ENCODE results near the gene TMPRSS5.

The TMPRSS5 gene

DNA sequence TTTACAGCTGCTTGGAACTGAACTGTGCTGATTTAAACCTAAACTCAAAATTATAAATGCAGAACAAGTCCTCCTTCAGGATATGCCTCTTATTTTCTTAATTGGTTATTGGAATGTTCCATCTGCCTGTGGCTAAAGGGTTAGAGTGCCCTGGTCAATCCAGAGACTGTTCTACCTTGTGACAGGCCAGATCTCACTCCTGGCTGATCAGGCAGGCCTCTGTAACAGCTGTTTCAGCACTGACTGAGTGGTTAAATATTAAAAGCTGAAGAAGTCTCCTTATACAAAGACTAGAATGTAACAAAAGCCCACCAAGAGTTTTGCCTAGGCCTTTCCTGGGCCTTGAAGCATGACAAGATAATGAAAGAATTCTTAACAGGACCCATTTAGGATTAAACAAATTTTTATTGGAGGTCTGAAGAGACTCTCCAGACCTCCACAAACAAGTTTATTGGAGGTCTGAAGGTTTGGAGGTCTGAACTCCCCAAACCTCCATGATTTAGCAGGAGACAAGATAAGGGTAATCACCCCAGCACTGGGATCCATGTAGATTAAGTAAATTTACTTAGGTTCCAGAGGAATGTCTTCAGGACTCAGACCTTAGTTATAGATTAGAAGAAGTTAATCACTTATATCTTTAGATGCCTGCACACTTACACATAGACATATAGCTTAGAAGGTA, 35.8 kb downstream of the TMPRSS5 start:
- no peak overlapping the region for H3K4me3 ChIP-seq (ENCODE audit: low read depth, low read length)
- TF ChIP-seq, protein P1, sequence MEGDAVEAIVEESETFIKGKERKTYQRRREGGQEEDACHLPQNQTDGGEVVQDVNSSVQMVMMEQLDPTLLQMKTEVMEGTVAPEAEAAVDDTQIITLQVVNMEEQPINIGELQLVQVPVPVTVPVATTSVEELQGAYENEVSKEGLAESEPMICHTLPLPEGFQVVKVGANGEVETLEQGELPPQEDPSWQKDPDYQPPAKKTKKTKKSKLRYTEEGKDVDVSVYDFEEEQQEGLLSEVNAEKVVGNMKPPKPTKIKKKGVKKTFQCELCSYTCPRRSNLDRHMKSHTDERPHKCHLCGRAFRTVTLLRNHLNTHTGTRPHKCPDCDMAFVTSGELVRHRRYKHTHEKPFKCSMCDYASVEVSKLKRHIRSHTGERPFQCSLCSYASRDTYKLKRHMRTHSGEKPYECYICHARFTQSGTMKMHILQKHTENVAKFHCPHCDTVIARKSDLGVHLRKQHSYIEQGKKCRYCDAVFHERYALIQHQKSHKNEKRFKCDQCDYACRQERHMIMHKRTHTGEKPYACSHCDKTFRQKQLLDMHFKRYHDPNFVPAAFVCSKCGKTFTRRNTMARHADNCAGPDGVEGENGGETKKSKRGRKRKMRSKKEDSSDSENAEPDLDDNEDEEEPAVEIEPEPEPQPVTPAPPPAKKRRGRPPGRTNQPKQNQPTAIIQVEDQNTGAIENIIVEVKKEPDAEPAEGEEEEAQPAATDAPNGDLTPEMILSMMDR (IDR thresholded peaks at IDR 0.05; ENCODE audit: borderline replicate concordance, insufficient read depth, low read depth, low read length): no peak

DNA sequence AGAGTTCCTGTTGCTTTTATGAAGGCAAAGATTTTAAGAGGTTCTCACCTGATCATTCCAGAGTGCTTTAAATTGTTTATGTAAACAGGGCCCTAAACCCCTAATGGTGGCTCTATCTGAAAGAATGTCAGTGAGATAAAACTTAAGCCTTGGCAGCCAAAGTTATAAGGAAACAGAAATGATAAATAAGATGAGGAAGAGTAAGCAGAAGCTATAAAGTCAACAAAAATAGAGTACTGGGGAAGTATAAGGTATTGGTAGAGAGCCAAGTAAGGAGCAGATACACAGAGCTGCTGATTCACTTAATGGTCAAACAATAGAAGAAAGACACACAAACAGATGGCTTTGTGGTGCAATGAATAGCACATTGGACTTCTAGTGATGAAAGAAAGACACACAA, 37.9 kb downstream of the TMPRSS5 start:
- TF ChIP-seq, protein P1 (IDR thresholded peaks at IDR 0.05; ENCODE audit: borderline replicate concordance, insufficient read depth, low read depth, low read length): no peak
- H3K4me3 ChIP-seq (ENCODE audit: low read depth, low read length): no peak overlapping the region

DNA sequence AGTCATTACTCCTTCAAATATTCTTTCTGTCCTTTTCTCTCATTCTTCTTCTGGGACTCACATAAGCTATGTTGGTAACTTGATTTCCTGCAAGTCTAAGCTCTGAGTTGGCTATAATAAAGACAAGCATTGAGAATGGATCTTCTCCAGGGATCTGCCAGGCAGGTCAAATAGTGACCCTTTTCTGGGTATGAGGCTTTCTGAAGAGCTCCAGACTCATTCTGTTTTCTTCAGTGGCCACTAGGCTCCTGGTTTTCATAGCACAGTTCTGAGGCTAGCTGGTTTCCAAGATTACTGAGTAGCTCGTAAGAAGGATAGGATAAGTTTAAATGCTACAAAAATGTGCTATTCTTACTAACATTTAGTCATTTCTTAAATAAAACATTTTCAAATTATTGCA, 38.3 kb downstream of the TMPRSS5 start:
- TF ChIP-seq, protein P1 (IDR thresholded peaks at IDR 0.05; ENCODE audit: borderline replicate concordance, insufficient read depth, low read depth, low read length): no peak
- H3K4me3 ChIP-seq (ENCODE audit: low read depth, low read length): no peak overlapping the region

DNA sequence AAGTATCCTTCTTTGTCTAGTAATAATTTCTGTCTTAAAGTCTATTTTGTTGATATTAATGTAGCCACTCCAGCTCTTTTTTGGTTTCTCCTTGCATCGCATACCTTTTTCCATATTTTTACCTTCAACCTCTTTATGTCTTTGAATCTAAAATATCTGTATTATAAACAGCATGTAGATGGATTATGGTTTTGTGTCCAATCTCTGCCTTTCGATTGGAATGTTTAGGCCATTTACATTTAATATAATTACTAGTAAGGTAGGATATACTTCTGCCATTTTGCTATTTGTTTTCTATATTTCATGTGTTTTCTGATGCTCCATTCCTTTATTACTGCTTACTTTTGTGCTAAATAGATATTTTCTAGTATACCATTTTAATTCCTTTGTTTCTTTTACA, 39.5 kb downstream of the TMPRSS5 start:
- TF ChIP-seq, protein P1 (IDR thresholded peaks at IDR 0.05; ENCODE audit: borderline replicate concordance, insufficient read depth, low read depth, low read length): no peak
- H3K4me3 ChIP-seq (ENCODE audit: low read depth, low read length): no peak overlapping the region

DNA sequence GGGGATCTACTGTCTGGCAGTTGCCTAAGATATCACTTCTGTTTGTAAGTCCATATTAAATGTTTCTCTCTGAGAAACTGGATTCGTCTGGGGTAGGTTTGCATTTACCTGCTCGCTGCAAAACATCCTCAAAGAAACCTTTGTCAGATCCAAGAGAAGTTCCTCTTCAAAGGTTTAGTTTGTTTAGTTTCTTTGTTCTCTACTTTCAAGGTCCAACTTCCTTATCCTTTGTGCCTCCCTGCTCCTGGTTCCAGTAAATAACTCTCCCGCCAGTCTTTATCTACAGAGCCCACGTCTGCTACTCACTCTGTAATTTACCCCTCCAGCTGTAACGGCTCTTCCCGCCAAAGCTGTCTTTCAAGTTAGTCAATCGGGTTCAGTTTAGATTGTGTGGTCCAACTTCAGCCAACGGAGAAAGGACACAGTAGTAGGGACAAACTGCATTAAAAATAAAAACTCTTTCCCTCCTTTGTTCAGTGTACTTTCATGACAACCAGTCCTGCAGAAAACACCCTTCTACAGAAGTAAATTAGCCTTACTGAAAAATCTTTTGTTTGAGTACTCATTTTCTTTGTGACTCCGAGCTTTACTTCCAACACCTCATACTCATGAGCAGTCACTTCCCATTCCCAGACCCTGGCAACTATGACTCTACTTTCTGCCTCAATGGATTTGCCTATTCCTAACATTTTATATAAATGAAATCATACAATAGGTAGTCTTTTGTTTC, 41.0 kb downstream of the TMPRSS5 start:
- no peak overlapping the region for H3K4me3 ChIP-seq (ENCODE audit: low read depth, low read length)
- TF ChIP-seq, protein P1 (IDR thresholded peaks at IDR 0.05; ENCODE audit: borderline replicate concordance, insufficient read depth, low read depth, low read length): no peak

DNA sequence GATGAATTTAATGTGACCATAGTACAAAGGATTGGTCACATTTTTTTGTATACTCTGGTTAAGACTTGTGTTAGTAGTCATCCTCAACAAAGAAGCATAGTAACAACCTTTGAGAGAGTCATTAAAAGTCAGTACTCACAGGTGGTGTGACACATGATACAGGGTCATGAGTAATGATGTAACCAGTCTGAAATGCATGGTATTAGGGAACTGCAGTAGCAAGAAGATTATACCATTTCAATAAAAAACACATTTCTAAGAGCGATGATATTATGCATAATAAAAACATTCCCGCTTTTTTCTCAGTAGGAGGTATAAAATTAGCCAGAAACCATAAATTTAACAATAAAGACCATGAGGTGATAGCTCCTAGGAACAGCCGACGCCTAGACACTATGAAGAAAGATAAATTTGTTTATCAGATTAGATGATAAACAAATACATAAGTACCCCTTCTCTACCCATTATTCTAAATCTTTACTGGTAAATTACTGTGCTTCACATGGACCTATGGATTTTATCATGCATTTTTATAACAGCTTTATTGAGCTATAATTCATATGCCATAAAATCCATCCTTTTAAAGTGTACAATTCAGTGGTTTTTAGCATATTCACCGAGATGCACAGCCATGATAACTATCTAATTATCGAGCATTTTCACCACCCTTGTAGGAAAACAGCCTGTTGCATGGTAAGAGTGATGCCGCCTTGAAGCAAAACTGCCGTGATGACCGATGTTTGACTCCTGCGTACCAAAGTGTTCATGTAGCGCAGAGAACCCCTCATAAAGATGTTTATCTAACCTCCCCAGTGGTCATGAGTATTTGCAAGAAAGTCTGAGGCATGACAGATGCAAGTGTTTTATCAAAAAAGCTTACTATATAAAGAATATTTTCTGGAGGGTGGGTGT, 41.8 kb downstream of the TMPRSS5 start:
- TF ChIP-seq, protein P1 (IDR thresholded peaks at IDR 0.05; ENCODE audit: borderline replicate concordance, insufficient read depth, low read depth, low read length): no peak
- no peak overlapping the region for H3K4me3 ChIP-seq (ENCODE audit: low read depth, low read length)

Measured in GM12875 (cell line).